K562 (cell line): ENCODE results near the gene CHTOP. TPM values are rescaled to one million over a fixed set of nuclear protein-coding genes. Genes with fewer than 3 reads are reported as not detected.

Experiments used
- CCNT2 ChIP-seq: IDR thresholded peaks from 2 replicates; pipeline ENCODE4 v1.6.1; 2011; ENCODE audit warnings: borderline replicate concordance, low read depth, mild to moderate bottlenecking, moderate library complexity, mixed read lengths, low read length; ENCODE audit not compliant: insufficient read length; ENCODE audit errors: extremely low read depth
- RFX5 ChIP-seq: IDR thresholded peaks from 2 replicates; pipeline ENCODE4 v1.6.1; 2011; ENCODE audit warnings: low read depth, mild to moderate bottlenecking, improper control_type of control experiment, low read length
- ZNF77 ChIP-seq: fragments of 250-450 bp; sonication (Bioruptor Pico); IDR thresholded peaks from 2 replicates; pipeline ENCODE4 v1.5.0; 2020
- polyA plus RNA-seq, 8 experiments: library from polyadenylated mRNA; depleted of rRNA in 4 of 8; stranded (reverse) in 5 of 8; unstranded in 3 of 8; fragments of >200 nt; fragmentation: Nextera tagmentation in 2 of 8; fragmentation: Illumina TruSeq in 1 of 8; extraction: Ambion mirVana in 2 of 8; extraction: Trizol in 1 of 8; gene quantifications; 2 replicates each; pipeline versions ENCODE4 v1.2.1 to v1.2.3, GENCODE V29; 2011 to 2014; ENCODE audit warnings: inconsistent platforms in 1 of 8, missing spikeins in 1 of 8
- total RNA-seq, 7 experiments: library from RNA; depleted of rRNA in 6 of 7; stranded (reverse); fragments of >200 nt in 6 of 7; fragmentation: Illumina TruSeq in 2 of 7; extraction: Trizol in 2 of 7; gene quantifications; 2 replicates each; pipeline versions ENCODE4 v1.2.1 to v1.2.3, GENCODE V29; 2011 to 2021; ENCODE audit warnings: low replicate concordance in 1 of 7
- TF ChIP-seq, protein P1 (sequence below): sonication (generic); formaldehyde crosslinking; IDR thresholded peaks from 2 replicates; pipeline ENCODE4 v1.8.0; 2022; ENCODE audit warnings: mild to moderate bottlenecking, missing genetic modification reagents, borderline replicate concordance
- TF ChIP-seq, protein P2 (sequence below): fragments of 450-650 bp; IDR thresholded peaks from 2 replicates; pipeline ENCODE4 v1.6.1; 2016; ENCODE audit warnings: mild to moderate bottlenecking, moderate library complexity
- TF ChIP-seq, protein P3 (sequence below), 3 experiments: fragments of 200-800 bp in 1 of 3; fragments of 250-450 bp in 1 of 3; fragments of 450-650 bp in 1 of 3; sonication (Bioruptor Pico) in 1 of 3; sonication (Bioruptor generic) in 1 of 3; formaldehyde crosslinking in 1 of 3; IDR thresholded peaks; 2 replicates each; pipeline versions ENCODE4 v1.6.1 to v1.8.0; 2016 to 2022; ENCODE audit warnings: mild to moderate bottlenecking in 2 of 3, missing genetic modification characterization in 2 of 3, missing compliant biosample characterization in 1 of 3, moderate library complexity in 1 of 3

The CHTOP gene
- total and polyA plus RNA-seq, 9 of the 15 experiments (the other 6 are each of a cell fraction or from before 2014, with no cell fraction given) = 10.2 to 91.8 (median 60.8) TPM

DNA sequence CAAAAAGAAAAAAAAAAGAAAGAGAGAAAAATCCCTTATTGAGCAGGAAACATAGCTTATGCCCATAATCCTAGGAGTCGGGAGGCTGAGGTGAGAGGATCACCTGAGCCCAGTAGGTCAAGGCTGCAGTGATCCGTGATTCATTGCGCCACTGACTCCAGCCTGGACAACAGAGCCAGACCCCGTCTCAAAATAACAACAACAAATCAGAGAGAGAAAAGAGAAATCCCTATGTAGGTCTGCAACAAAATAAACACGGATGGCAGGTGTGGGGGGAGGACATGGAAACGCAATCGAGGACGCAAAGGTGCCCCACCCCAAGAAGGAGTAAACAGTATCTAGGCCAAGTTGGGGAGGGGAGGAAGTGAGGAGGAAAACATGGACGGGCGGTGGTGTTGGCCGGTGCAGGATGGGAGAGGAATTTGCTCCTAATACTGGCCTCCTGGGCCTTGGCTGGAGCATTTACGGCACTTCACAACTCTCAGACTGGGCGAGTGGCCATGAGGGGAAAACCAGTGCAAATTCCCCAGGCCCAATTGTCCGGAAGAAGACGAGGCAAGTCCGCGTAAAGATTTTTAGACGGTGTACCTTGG, 609 bp upstream of the CHTOP start (continued):
- TF ChIP-seq, protein P1, sequence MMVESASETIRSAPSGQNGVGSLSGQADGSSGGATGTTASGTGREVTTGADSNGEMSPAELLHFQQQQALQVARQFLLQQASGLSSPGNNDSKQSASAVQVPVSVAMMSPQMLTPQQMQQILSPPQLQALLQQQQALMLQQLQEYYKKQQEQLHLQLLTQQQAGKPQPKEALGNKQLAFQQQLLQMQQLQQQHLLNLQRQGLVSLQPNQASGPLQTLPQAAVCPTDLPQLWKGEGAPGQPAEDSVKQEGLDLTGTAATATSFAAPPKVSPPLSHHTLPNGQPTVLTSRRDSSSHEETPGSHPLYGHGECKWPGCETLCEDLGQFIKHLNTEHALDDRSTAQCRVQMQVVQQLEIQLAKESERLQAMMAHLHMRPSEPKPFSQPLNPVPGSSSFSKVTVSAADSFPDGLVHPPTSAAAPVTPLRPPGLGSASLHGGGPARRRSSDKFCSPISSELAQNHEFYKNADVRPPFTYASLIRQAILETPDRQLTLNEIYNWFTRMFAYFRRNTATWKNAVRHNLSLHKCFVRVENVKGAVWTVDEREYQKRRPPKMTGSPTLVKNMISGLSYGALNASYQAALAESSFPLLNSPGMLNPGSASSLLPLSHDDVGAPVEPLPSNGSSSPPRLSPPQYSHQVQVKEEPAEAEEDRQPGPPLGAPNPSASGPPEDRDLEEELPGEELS (CRISPR knock-in tag) = no peak
- no peak for TF ChIP-seq RFX5
- TF ChIP-seq, protein P2, sequence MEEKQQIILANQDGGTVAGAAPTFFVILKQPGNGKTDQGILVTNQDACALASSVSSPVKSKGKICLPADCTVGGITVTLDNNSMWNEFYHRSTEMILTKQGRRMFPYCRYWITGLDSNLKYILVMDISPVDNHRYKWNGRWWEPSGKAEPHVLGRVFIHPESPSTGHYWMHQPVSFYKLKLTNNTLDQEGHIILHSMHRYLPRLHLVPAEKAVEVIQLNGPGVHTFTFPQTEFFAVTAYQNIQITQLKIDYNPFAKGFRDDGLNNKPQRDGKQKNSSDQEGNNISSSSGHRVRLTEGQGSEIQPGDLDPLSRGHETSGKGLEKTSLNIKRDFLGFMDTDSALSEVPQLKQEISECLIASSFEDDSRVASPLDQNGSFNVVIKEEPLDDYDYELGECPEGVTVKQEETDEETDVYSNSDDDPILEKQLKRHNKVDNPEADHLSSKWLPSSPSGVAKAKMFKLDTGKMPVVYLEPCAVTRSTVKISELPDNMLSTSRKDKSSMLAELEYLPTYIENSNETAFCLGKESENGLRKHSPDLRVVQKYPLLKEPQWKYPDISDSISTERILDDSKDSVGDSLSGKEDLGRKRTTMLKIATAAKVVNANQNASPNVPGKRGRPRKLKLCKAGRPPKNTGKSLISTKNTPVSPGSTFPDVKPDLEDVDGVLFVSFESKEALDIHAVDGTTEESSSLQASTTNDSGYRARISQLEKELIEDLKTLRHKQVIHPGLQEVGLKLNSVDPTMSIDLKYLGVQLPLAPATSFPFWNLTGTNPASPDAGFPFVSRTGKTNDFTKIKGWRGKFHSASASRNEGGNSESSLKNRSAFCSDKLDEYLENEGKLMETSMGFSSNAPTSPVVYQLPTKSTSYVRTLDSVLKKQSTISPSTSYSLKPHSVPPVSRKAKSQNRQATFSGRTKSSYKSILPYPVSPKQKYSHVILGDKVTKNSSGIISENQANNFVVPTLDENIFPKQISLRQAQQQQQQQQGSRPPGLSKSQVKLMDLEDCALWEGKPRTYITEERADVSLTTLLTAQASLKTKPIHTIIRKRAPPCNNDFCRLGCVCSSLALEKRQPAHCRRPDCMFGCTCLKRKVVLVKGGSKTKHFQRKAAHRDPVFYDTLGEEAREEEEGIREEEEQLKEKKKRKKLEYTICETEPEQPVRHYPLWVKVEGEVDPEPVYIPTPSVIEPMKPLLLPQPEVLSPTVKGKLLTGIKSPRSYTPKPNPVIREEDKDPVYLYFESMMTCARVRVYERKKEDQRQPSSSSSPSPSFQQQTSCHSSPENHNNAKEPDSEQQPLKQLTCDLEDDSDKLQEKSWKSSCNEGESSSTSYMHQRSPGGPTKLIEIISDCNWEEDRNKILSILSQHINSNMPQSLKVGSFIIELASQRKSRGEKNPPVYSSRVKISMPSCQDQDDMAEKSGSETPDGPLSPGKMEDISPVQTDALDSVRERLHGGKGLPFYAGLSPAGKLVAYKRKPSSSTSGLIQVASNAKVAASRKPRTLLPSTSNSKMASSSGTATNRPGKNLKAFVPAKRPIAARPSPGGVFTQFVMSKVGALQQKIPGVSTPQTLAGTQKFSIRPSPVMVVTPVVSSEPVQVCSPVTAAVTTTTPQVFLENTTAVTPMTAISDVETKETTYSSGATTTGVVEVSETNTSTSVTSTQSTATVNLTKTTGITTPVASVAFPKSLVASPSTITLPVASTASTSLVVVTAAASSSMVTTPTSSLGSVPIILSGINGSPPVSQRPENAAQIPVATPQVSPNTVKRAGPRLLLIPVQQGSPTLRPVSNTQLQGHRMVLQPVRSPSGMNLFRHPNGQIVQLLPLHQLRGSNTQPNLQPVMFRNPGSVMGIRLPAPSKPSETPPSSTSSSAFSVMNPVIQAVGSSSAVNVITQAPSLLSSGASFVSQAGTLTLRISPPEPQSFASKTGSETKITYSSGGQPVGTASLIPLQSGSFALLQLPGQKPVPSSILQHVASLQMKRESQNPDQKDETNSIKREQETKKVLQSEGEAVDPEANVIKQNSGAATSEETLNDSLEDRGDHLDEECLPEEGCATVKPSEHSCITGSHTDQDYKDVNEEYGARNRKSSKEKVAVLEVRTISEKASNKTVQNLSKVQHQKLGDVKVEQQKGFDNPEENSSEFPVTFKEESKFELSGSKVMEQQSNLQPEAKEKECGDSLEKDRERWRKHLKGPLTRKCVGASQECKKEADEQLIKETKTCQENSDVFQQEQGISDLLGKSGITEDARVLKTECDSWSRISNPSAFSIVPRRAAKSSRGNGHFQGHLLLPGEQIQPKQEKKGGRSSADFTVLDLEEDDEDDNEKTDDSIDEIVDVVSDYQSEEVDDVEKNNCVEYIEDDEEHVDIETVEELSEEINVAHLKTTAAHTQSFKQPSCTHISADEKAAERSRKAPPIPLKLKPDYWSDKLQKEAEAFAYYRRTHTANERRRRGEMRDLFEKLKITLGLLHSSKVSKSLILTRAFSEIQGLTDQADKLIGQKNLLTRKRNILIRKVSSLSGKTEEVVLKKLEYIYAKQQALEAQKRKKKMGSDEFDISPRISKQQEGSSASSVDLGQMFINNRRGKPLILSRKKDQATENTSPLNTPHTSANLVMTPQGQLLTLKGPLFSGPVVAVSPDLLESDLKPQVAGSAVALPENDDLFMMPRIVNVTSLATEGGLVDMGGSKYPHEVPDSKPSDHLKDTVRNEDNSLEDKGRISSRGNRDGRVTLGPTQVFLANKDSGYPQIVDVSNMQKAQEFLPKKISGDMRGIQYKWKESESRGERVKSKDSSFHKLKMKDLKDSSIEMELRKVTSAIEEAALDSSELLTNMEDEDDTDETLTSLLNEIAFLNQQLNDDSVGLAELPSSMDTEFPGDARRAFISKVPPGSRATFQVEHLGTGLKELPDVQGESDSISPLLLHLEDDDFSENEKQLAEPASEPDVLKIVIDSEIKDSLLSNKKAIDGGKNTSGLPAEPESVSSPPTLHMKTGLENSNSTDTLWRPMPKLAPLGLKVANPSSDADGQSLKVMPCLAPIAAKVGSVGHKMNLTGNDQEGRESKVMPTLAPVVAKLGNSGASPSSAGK = 0 out of 2 replicates have a peak, but pooled peaks have one; percentile 35
- TF ChIP-seq ZNF77 = no peak
- TF ChIP-seq CCNT2 = no peak
- TF ChIP-seq, protein P3, sequence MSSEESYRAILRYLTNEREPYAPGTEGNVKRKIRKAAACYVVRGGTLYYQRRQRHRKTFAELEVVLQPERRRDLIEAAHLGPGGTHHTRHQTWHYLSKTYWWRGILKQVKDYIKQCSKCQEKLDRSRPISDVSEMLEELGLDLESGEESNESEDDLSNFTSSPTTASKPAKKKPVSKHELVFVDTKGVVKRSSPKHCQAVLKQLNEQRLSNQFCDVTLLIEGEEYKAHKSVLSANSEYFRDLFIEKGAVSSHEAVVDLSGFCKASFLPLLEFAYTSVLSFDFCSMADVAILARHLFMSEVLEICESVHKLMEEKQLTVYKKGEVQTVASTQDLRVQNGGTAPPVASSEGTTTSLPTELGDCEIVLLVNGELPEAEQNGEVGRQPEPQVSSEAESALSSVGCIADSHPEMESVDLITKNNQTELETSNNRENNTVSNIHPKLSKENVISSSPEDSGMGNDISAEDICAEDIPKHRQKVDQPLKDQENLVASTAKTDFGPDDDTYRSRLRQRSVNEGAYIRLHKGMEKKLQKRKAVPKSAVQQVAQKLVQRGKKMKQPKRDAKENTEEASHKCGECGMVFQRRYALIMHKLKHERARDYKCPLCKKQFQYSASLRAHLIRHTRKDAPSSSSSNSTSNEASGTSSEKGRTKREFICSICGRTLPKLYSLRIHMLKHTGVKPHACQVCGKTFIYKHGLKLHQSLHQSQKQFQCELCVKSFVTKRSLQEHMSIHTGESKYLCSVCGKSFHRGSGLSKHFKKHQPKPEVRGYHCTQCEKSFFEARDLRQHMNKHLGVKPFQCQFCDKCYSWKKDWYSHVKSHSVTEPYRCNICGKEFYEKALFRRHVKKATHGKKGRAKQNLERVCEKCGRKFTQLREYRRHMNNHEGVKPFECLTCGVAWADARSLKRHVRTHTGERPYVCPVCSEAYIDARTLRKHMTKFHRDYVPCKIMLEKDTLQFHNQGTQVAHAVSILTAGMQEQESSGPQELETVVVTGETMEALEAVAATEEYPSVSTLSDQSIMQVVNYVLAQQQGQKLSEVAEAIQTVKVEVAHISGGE (CRISPR knock-in tag; IDR thresholded peaks at IDR 0.05) = no peak; a peak in 1 of 6 replicates
